MCF 10A (cell line): ENCODE results near the gene PRR18. TPM values are rescaled to one million over a fixed set of nuclear protein-coding genes. Genes with fewer than 3 reads are reported as not detected.

Experiments used
- BruUV-seq: library from RNA; stranded (reverse); fragments of 400-500 nt; replicated peaks from 2 replicates; lab custom pipeline; 2021; lab: Mats Ljungman, UMichigan
- CTCF ChIA-PET: fragments of 300-600 bp; sonication (Branson Sonifier 250); formaldehyde crosslinking; extraction: SDS; loops from one replicate; lab custom pipeline; 2021; ENCODE audit warnings: antibody characterized with exemption, inconsistent platforms; lab: Yijun Ruan, JAX
- POLR2A ChIA-PET: fragments of 300-600, 350-650 bp; sonication (Branson Sonifier 250); formaldehyde crosslinking; extraction: SDS; loops from one replicate; lab custom pipeline; 2020; ENCODE audit warnings: antibody characterized with exemption, inconsistent platforms; lab: Yijun Ruan, JAX
- DNase-seq: peaks from one replicate; pipeline ENCODE4 v3.0.0-alpha.2; 2018; ENCODE audit not compliant: unreplicated experiment
- H3K27ac Mint-ChIP-seq: one replicate; pipeline ENCODE4 v1.8.0; 2022; ENCODE audit warnings: mild to moderate bottlenecking, low read depth, mixed read lengths; ENCODE audit not compliant: unreplicated experiment
- H3K27me3 Mint-ChIP-seq: one replicate; pipeline ENCODE4 v1.8.0; 2022; ENCODE audit warnings: mixed read lengths; ENCODE audit not compliant: insufficient read depth, unreplicated experiment
- H3K36me3 Mint-ChIP-seq: one replicate; pipeline ENCODE4 v1.8.0; 2022; ENCODE audit warnings: mild to moderate bottlenecking, moderate library complexity, mixed read lengths; ENCODE audit not compliant: insufficient read depth, unreplicated experiment
- H3K4me1 Mint-ChIP-seq: one replicate; pipeline ENCODE4 v1.8.0; 2022; ENCODE audit warnings: mixed read lengths; ENCODE audit not compliant: insufficient read depth, unreplicated experiment
- H3K4me3 Mint-ChIP-seq: one replicate; pipeline ENCODE4 v1.8.0; 2022; ENCODE audit warnings: mild to moderate bottlenecking, moderate library complexity, mixed read lengths; ENCODE audit not compliant: unreplicated experiment
- H3K9me3 Mint-ChIP-seq: one replicate; pipeline ENCODE4 v1.8.0; 2022; ENCODE audit warnings: mixed read lengths; ENCODE audit not compliant: unreplicated experiment
- CTCF ChIP-seq: fragments of 200-600 bp; IDR thresholded peaks from one replicate; pipeline ENCODE4 v1.8.0; 2022; ENCODE audit warnings: antibody characterized with exemption, mild to moderate bottlenecking; ENCODE audit not compliant: unreplicated experiment
- intact Hi-C: fragments of 100-400 bp; cut with micrococcal nuclease; formaldehyde crosslinking; loops from 2 replicates; pipeline ENCODE4 v1.14.1; 2022
- total RNA-seq: library from RNA; stranded (reverse); gene quantifications from 2 replicates; pipeline ENCODE4 v1.2.3, GENCODE V29; 2022

The PRR18 gene
- total RNA-seq, 1 experiment from 2014 or later = 0.12 TPM

GRCh38 chr6:166354143-166354542 is 46.0 kb upstream of the PRR18 start:
- Mint-ChIP-seq H3K27ac (no peak overlapping the region), H3K27me3 (peaks cover 19% of the 10 kb centered on the region), H3K4me1 (no peaks in the 10 kb centered on the region), H3K4me3 (no peak overlapping the region), H3K9me3 (no peaks in the 10 kb centered on the region), H3K36me3 (no peaks in the 10 kb centered on the region)
- BruUV-seq = no TSS peak
- intact Hi-C loops = no loop called here
- no peak for TF ChIP-seq CTCF
- no peak for DNase-seq
- ChIA-PET CTCF (no interaction called here), POLR2A (interaction anchor here (0.5 kb wide), 1 partner anchor 28 kb away, joined by 3 read pairs; no protein-coding TSS in a partner anchor)

- Mint-ChIP-seq H3K27me3 (peaks cover 19% of the 10 kb centered on the region), H3K9me3 (no peaks in the 10 kb centered on the region), H3K4me3 (no peak overlapping the region), H3K4me1 (no peaks in the 10 kb centered on the region), H3K27ac (no peak overlapping the region), H3K36me3 (no peaks in the 10 kb centered on the region)
- DNase-seq = no peak
- BruUV-seq = no TSS peak
- CTCF ChIA-PET = no interaction called here
- intact Hi-C loops = no loop called here
- TF ChIP-seq CTCF = no peak
- POLR2A ChIA-PET = no interaction called here
Measured at GRCh38 chr6:166353507-166353906, 45.3 kb upstream of the PRR18 start.

DNA sequence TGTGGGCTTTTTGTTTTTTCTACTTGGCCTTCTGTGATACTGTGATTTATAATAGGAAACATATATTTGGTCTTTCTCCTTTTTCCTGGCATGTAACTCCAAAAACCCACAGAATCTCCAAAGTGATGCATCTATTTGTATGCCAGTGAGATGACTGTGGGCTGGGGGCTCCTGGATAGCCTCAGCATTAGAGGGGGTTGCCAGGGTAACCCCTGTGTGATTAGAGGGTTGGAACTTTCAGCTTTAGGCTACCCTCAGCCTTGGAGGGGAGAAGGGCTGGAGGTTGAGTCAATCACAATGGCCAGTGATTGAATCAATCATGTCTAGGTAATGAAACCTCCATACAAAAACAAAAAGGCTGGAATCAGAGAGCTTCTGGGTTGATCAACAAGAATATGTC is 44.7 kb upstream of the PRR18 start:
- Mint-ChIP-seq H3K36me3 (peaks cover 3% of the 10 kb centered on the region), H3K4me1 (no peaks in the 10 kb centered on the region), H3K27ac (no peak overlapping the region), H3K4me3 (no peak overlapping the region), H3K27me3 (peaks cover 19% of the 10 kb centered on the region), H3K9me3 (no peaks in the 10 kb centered on the region)
- BruUV-seq = no TSS peak
- intact Hi-C loops = no loop called here
- POLR2A ChIA-PET = interaction anchor here (0.9 kb wide), 1 partner anchor 10 kb away, joined by 3 read pairs; no protein-coding TSS in a partner anchor
- CTCF ChIA-PET = no interaction called here
- no peak for TF ChIP-seq CTCF
- DNase-seq = no peak

- H3K4me3 Mint-ChIP-seq = no peak overlapping the region
- POLR2A ChIA-PET = no interaction called here
- no peak for DNase-seq
Measured at GRCh38 chr6:166351715-166352285, 43.6 kb upstream of the PRR18 start.

More at GRCh38 chr6:166351715-166352285, 43.6 kb upstream of the PRR18 start:
- H3K27ac Mint-ChIP-seq = no peak overlapping the region
- H3K27me3 Mint-ChIP-seq = peaks cover 19% of the 10 kb centered on the region
- intact Hi-C loops = no loop called here
- TF ChIP-seq CTCF = no peak
- CTCF ChIA-PET = interaction anchor here (0.6 kb wide), 1 partner anchor 31 kb away, joined by 3 read pairs; no protein-coding TSS in a partner anchor
- H3K9me3 Mint-ChIP-seq = no peaks in the 10 kb centered on the region
- no TSS peak for BruUV-seq
- H3K36me3 Mint-ChIP-seq = peaks cover 7% of the 10 kb centered on the region
- H3K4me1 Mint-ChIP-seq = no peaks in the 10 kb centered on the region
